Retina (tissue), 1 donor: ENCODE measurements around the gene KIN.
"Not testable (repeated sequence)": the region's sequence is repeated elsewhere in the genome, so short reads cannot be mapped to it uniquely, and the experiment has no call there.

ENCODE experiments used
- DNase-seq: peaks from one replicate; pipeline ENCODE4 v3.0.0-alpha.2; 2016

KIN gene

GRCh38 chr10:7792541-7792940 is 4.7 kb upstream of the KIN start:
- DNase-seq: no peak

GRCh38 chr10:7789390-7789789 is 1.6 kb upstream of the KIN start:
- no peak for DNase-seq

- no peak for DNase-seq
Observed at GRCh38 chr10:7788639-7789286, 970 bp upstream of the KIN start.

- DNase-seq: no peak
Observed at GRCh38 chr10:7787150-7787856, 490 bp downstream of the KIN start.

GRCh38 chr10:7786430-7786829 is 1.4 kb downstream of the KIN start:
- no peak for DNase-seq

- DNase-seq: not testable (repeated sequence)
Observed at GRCh38 chr10:7782194-7782593, 5.6 kb downstream of the KIN start.

- DNase-seq: no peak
Observed at GRCh38 chr10:7776777-7777176, 11.0 kb downstream of the KIN start.

GRCh38 chr10:7773845-7774801 is 13.7 kb downstream of the KIN start:
- DNase-seq: no peak

GRCh38 chr10:7768417-7768816 is 19.4 kb downstream of the KIN start:
- DNase-seq: no peak

- no peak for DNase-seq
Observed at GRCh38 chr10:7767209-7767608, 20.6 kb downstream of the KIN start.

- DNase-seq: no peak
Observed at GRCh38 chr10:7766241-7766640, 21.6 kb downstream of the KIN start.

- no peak for DNase-seq
Observed at GRCh38 chr10:7763929-7764328, 23.9 kb downstream of the KIN start.

- DNase-seq: no peak
Observed at GRCh38 chr10:7756360-7756992, 31.3 kb downstream of the KIN start.

- DNase-seq: no peak
Observed at GRCh38 chr10:7755103-7755502, 32.7 kb downstream of the KIN start.

- DNase-seq: no peak
Observed at GRCh38 chr10:7752251-7752650, 35.5 kb downstream of the KIN start.

GRCh38 chr10:7750222-7750621 is 37.6 kb downstream of the KIN start:
- DNase-seq: no peak

GRCh38 chr10:7748637-7749036 is 39.2 kb downstream of the KIN start:
- not testable (repeated sequence) for DNase-seq

GRCh38 chr10:7744307-7744706 is 43.5 kb downstream of the KIN start:
- DNase-seq: no peak

GRCh38 chr10:7738536-7739407 is 49.0 kb downstream of the KIN start:
- no peak for DNase-seq

- DNase-seq: no peak
Observed at GRCh38 chr10:7734821-7735220, 53.0 kb downstream of the KIN start.

- no peak for DNase-seq
Observed at GRCh38 chr10:7722927-7723529, 64.8 kb downstream of the KIN start.

- no peak for DNase-seq
Observed at GRCh38 chr10:7720478-7720877, 67.3 kb downstream of the KIN start.
